Activated T-cell treated with anti-CD3 and anti-CD28 coated beads for 1 hour (primary cell): ENCODE data around the gene GNAT3.

Experiments
- DNase-seq: peaks from one replicate; pipeline ENCODE4 v3.0.0-alpha.2; 2020; ENCODE audit warnings: low read depth

The GNAT3 gene

DNA sequence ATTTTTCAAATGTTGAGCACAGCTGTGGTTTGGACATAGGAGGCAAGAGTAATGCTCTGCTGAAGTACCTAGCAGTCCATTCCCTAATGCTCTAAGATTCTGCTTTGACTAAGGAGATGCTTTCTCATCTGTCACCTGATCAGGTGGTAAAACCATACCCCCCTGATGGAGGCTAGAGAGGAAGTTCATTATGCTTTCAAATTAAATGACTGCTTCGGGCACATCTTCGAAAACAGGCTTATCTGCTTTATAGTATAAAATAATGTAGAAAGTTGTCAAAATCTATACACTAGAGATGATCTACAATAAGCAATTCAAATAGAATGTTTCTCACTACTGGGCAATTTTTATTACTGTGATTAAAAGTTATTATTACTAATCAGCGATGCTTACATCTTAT, at the start of gene GNAT3:
GNAT3 (minus strand) TSS at position 101 of the 400 bp plus-strand sequence. CDS start 138 bp downstream, outside the sequence.
- no peak for DNase-seq

DNA sequence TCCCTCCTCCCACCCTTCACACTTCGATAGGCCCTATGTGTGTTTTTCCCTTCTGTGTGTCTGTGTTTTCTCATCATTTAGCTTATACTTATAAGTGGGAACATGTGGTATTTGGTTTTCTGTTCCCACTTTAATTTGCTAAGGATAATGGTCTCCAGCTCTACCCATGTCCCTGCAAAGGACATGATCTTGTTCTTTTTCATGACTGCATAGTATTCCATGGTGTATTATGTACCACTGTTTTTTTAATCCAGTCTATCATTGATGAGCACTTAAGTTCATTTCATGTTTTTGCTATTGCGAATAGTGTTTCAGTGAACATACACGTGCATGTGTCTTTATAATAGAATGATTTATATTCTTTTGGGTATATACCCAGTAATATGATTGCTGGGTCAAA, 46.3 kb upstream of the GNAT3 start:
- DNase-seq = no peak

- no peak for DNase-seq
These were observed 40.3 kb upstream of the GNAT3 start for GRCh38 chr7:80552031-80552694.

DNA sequence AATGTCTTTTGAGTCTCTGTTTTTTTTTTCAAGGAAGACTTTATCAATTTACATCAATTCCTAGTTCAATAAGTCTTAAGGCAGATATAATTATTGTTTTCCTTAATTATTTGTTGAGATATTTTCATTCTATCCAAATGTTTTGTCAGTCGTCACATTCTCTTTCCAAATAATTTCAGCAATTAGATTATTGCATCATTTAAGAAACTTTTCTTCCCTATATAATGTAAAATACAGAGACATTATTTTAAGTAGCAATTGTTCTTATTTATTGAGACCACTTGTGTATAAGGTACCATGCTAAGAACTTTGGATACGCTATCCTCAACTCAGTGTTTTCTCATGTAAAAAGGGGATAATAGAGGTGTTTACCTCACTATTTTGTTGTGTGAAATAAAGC, 38.1 kb upstream of the GNAT3 start:
- no peak for DNase-seq

DNA sequence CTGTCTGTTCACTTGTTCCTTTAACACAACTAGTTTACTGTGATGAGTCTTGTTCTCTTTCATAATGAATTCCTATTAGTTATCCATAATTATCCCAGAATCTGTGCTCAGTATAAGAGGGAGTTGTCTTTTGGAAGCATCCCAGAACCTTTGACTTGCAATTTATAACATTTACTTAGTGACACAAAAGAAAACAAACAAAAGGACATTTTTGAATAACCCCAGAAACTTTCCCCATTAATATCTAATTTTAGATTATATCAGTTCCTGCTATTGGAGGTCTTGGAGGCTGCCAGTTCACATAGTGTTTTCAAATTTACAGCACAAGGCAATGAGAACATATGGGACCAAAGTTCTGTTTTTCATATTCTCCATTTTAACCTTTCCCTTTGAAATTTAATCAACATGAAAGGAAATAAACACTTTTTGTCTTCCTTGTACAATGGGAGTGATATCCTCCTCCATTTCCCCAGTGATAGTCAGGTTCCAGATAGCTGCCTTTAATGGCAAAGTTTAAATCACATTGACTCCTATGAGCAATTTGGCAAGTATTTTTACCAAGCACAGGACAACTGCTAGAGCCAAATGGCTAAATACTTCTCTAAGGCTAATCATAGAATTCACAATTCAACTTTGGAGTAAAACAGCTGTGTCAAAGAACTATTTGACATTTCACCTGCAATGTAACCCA, 37.1 kb upstream of the GNAT3 start:
- no peak for DNase-seq

DNA sequence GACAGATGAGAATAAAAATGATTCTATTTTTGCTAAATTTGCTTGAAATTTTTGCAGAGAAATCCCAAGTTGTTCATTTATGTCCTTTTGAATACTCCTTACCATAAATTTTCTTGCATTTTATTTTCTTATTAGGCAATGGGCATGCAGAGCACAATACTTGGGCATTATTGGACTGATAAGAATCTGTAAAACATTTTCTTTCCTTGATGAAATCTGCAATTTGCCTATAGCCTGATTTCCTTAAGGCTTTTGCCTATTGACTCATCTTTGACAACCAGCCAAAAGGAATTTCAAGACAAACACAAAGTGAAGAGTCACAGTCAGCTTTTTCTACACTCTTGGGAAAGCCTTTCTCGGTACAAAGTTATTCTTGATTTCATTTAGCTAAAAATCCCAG, 30.5 kb upstream of the GNAT3 start:
- no peak for DNase-seq

GRCh38 chr7:80540836-80541235, 29.0 kb upstream of the GNAT3 start:
- DNase-seq = no peak

- DNase-seq = no peak
These were observed 25.2 kb upstream of the GNAT3 start for GRCh38 chr7:80537091-80537490.

DNA sequence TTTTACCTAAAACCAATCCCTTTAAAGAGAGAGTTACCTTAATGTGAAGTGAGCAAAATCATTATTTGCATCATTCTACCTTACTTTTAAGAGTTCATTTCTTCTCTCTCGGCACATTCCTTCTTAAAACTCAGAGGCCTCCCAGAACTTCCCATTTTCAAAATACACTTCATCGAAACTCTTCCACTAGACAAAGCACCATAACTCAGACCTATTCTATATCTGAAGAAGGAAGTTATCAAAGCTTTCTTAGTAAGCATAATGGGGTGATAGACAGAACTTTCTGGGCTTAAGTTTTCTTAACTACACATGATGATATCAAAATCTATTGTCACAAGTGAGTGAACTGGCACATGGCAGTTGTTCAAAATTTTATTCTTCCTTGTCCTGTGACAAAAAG, 24.6 kb upstream of the GNAT3 start:
- no peak for DNase-seq

GRCh38 chr7:80533287-80533686, 21.4 kb upstream of the GNAT3 start:
- DNase-seq = no peak

GRCh38 chr7:80532153-80532552, 20.3 kb upstream of the GNAT3 start:
- no peak for DNase-seq

- no peak for DNase-seq
These were observed 18.3 kb upstream of the GNAT3 start for GRCh38 chr7:80530136-80530535.

DNA sequence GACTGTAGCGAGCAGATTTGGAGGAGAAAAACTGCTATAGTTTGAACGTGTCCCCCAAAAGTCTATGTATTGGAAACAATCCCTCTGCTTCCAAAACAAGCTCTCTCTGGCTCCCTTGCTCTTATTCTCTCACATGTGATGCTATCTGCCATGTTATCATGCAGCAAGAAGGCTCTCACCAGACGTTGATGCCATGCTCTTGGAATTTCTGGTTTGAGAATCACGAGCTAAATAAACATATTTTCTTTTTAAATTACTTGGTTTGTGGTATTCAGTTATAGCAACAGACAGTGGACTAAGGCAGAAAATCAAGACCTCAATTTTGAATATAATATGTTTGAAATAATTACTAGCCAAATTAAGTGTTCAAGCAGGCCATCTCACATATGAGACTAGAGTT, 17.5 kb upstream of the GNAT3 start:
- DNase-seq = no peak

DNA sequence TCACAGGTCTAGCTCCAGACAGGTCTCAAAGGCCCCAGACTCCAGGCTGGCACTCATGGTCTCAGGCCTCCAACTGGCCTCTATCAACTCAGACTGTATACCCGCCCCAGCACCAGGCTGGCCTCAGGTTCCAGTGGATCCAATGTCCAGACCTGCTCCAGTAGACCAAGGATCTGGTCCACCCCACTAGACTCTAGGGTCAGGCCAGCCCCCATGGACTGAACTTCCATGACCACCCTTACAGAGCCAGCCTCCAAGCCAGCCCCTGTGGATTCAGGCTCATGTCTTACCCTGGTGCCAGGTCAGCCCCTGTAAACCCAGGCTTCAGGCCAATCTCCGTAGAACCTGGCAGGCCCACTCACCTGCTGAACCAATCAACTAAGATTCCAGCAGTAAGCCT, 16.8 kb upstream of the GNAT3 start:
- no peak for DNase-seq

GRCh38 chr7:80526472-80526871, 14.6 kb upstream of the GNAT3 start:
- no peak for DNase-seq

DNA sequence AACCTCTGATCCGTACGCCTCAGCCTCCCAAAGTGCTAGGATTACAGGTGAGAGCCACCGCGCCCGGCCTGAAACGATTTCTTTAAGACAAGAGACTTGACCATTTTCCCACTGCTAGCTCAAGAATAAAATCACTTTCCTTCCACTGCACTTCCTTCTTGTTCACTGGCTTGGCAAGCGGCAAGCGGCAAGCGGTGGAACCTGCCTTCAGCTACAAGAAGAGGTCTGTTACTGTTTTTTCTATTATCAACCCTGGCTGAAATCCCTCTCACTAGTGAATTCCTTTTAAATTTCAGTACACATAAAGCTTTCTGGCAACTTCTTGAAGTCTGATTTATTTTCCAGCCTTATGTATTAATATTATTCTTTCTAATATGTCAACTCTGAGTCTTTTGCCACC, 12.8 kb upstream of the GNAT3 start:
- DNase-seq = no peak

GRCh38 chr7:80521809-80522208, 9.9 kb upstream of the GNAT3 start:
- no peak for DNase-seq

DNA sequence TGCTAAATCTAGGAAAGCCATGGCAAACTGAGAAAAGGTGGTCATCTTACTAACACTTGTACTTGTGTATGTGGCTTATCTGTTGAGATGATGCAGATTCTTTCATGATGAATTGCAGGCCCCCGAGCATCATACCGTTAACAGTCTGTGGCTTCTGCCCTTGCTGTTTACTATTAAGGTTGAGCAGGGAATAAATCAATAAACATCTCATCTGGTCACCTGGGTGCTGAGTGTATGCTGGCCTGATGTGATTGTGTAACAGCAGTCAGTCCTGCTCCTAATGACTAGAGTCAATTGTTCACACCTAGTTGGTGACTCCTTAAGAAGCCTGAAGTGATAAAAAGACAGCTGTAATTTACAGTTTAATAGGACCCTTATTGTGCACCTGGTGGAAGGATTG, 8.3 kb upstream of the GNAT3 start:
- DNase-seq = no peak

DNA sequence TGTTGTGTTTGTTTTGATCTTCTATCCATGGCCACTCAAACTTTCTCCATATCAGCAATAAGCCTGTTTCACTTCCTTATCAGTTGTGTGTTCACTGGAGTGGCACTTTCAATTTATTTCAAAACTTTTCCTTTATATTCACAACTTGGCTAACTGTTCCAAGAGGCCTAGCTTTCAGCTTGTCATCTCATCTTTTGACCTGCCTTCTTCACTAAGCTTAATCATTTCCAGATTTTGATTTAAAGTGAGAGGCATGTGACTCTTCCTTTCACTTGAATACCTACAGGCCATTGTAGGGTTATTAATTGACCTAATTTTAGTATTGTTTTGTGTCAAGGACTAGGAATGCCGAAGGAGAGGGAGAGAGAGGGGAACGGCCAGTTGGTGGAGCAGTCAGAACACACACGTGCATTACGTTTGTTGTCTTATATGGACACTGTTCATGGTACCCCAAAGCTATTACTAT, 5.5 kb upstream of the GNAT3 start:
- DNase-seq = no peak

DNA sequence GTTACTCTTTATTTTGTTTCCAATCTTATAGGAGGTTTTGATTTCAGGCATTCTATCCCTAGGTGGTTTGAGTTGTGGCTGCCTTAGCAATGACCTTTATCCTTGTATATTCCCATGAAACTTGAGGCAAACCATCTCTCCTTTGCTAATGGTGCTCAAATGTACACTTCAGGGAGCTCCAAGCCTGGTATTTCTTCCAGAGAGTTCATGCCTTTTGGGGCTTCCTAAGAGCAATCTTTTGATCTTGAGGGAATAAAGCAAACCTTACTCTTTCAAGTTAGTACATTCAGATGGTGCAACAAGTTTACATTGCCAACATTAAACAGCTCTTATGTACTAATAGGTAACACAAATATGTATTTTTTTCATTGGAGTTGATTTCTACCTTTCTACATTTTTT, 3.4 kb upstream of the GNAT3 start:
- DNase-seq = no peak

- DNase-seq = no peak
These were observed 1.8 kb downstream of the GNAT3 start for GRCh38 chr7:80510021-80510420.

- DNase-seq = no peak
These were observed 3.4 kb downstream of the GNAT3 start for GRCh38 chr7:80508440-80508839.

GRCh38 chr7:80505900-80506500, 5.9 kb downstream of the GNAT3 start:
- DNase-seq = no peak

GRCh38 chr7:80500325-80500724, 11.5 kb downstream of the GNAT3 start:
- DNase-seq = no peak
